CD4-positive, alpha-beta T cell treated with Interleukin-17A for 4 hours (primary cell): ENCODE results near the gene CDH1.

Experiments
- DNase-seq: peaks from one replicate; pipeline ENCODE4 v3.0.0-alpha.2; 2020; ENCODE audit warnings: mixed read lengths

Gene CDH1

DNA sequence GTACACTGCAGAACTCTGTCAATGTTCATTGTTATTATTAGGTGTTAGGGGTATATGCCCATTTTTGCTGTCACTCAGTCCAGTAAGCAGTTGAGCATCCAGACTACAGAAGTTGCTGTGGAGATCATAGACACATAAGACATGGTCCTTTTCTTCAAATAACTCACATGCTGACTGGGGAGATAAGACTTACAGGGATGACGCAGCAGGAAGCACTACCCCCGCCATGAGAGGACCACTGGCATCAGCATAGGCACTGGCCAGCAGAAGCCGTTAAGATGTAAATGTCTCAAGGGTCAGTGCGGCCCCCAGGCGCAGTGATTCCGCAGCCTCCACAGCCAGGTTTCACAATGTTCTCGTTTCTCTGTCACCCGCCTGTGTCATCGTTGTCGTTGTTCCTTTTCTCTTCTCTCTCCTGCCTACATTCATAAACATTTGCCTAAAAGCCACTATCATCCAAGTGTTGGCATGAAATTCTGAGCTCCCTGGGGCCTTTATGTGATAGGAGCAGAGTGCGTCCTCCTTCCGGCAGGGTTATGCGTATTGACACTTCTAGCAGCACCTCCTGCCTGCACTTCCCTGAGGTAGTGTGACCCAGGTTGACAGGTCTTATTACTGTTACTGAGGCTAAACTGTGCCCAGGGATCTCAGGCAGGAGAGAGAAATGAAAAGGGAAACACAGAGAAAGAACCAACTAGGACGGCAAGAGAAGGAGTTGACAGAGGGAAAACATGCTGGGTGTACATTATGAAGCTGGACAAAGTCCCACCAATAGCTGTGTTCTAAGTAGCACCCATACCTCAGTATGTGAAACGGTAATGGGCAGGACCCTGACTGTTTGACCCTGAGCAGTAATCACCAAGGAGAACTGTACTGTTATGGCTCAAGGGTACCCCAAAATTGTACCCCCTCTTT is 124.1 kb downstream of the CDH1 start:
- no peak for DNase-seq

GRCh38 chr16:68866933-68867332 is 129.8 kb downstream of the CDH1 start:
- DNase-seq = no peak

DNA sequence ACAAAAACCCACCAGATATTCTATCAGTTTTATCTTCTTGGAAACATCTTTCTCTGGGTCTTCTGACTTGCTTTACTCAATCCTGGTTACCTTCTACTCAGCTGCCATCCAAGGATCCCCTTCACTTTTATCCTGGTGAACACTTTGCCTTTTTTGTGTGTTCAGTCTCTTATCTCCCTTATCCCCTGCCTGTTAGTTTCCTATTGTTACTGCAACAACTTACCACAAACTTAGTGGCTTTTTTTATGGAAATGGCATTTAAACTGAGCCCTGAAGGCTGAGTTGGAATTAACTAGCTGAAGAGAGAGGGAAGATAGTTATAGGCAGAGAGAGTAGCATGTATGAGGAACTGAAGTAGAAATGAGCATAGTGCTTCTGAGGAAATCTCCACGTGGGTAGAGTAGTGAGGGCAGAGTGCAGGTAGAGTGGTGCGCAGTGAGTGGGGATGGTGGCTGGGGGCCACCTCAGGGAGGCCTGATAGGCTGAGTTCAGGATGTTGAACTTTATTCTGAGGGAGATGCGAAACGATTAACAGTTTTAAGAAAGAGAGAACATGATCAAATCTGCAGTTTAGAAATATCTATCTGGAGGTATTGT is 132.5 kb downstream of the CDH1 start:
- no peak for DNase-seq

GRCh38 chr16:68873635-68874471 is 136.8 kb downstream of the CDH1 start:
- DNase-seq = no peak

GRCh38 chr16:68875871-68876270 is 138.8 kb downstream of the CDH1 start:
- DNase-seq = no peak

DNA sequence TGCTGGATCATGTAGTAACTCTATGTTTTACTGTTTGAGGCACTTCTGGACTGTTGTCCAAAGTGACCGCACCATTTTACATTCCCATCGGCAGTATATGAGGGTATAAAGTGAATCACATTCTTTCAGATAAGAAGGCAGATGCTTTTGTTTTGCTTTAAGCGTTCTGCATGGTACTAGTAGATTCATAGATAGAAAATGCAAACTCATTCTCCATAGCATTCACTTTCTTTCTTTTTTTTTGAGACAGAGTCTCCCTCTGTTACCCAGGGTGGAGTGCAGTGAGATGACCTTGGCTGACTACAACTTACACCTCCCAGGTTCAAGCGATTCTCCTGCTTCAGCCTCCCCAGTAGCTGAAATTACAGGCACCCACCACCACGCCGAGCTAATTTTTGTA is 146.6 kb downstream of the CDH1 start:
- DNase-seq = no peak

DNA sequence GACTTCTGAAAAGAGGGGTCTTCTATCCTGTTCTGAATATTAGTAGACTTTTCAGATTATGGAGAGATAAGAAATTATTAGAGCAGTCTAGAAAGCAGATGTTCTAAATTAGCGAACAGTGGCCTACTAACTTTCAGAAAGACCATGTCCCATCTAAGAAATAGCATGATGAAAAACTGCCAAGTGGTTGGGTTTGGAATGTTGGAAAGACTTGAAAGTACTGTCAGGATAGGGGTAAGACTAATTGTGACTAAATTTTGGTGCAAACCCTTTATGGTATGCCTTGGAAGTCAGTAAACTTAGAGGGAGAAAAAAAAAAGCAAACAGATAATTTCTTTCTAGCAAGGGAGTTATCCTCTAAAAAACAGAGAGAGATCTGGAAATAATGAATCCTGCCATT is 147.3 kb downstream of the CDH1 start:
- DNase-seq = no peak
